ENCODE data around the gene TSPAN10.
A peak's percentile ranks its signal among the peaks of the same experiment; 100 is the strongest.

The TSPAN10 gene

DNA sequence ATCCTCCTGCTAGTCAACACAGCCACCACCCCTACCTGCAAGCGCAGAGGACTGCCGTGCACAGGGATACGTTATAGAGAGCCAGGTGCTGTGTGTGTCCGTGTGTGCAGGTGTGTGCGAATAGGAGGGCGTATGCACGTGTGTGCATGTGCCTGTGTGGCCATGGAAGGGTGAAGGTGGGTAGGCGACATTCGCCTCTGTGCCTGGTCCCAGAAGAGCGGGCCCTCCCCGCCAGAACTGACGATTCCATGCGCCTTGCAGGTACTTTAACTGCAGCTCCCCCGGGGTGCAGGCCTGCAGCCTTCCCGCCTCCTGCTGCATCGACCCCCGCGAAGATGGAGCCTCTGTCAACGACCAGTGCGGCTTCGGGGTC lies 10.6 kb downstream of the TSPAN10 start:
- TF ChIP-seq, protein P1, sequence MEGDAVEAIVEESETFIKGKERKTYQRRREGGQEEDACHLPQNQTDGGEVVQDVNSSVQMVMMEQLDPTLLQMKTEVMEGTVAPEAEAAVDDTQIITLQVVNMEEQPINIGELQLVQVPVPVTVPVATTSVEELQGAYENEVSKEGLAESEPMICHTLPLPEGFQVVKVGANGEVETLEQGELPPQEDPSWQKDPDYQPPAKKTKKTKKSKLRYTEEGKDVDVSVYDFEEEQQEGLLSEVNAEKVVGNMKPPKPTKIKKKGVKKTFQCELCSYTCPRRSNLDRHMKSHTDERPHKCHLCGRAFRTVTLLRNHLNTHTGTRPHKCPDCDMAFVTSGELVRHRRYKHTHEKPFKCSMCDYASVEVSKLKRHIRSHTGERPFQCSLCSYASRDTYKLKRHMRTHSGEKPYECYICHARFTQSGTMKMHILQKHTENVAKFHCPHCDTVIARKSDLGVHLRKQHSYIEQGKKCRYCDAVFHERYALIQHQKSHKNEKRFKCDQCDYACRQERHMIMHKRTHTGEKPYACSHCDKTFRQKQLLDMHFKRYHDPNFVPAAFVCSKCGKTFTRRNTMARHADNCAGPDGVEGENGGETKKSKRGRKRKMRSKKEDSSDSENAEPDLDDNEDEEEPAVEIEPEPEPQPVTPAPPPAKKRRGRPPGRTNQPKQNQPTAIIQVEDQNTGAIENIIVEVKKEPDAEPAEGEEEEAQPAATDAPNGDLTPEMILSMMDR (IDR thresholded peaks at IDR 0.05; ENCODE audit: low read depth, low read length): no peak
- Histone ChIP-seq H3K4me3 (ENCODE audit: low read depth, low read length) (no peak overlapping the region), H3K4me1 (peaks cover 6% of the 10 kb centered on the region; the same call in 1 of the 2 replicates), H3K27me3 (peaks cover 26% of the 10 kb centered on the region), H3K36me3 (no peaks in the 10 kb centered on the region), H3K9me3 (no peaks in the 10 kb centered on the region)
- no peak for DNase-seq

DNA sequence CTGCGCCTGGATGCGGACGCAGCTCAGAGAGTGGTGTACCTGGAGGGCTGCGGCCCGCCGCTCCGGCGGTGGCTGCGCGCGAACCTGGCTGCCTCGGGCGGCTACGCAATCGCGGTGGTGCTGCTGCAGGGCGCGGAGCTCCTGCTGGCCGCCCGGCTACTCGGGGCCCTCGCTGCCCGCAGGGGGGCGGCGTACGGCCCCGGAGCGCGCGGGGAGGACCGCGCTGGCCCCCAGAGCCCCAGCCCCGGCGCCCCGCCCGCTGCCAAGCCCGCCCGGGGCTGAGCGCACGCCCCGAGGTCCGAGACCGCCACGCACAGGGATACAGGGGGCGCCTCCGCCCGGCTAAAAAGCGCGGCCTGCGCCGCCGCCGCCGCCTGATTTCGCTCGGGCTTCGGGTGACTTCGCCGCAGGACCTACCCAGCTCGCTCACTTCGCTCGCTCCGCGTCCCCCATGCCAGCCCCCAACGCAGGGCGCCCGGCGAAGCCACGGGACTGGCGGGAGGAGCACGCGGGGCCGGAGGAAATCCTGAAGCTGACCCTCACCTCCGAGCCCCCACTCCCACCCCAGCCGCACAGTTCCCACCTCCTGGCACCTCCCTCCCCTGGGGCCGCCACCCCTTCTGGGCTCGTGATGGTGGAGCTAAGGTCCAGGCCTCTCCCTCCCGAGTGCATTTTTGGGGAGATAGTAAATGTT lies 11.2 kb downstream of the TSPAN10 start:
- H3K4me3 ChIP-seq (ENCODE audit: low read depth, low read length): no peak overlapping the region
- peaks cover 6% of the 10 kb centered on the region; the same call in 1 of the 2 replicates for H3K4me1 ChIP-seq
- no peaks in the 10 kb centered on the region for H3K9me3 ChIP-seq
- TF ChIP-seq, protein P1 (IDR thresholded peaks at IDR 0.05; ENCODE audit: low read depth, low read length): no peak
- H3K27me3 ChIP-seq: peaks cover 26% of the 10 kb centered on the region
- H3K36me3 ChIP-seq: no peaks in the 10 kb centered on the region
- no peak for DNase-seq

DNA sequence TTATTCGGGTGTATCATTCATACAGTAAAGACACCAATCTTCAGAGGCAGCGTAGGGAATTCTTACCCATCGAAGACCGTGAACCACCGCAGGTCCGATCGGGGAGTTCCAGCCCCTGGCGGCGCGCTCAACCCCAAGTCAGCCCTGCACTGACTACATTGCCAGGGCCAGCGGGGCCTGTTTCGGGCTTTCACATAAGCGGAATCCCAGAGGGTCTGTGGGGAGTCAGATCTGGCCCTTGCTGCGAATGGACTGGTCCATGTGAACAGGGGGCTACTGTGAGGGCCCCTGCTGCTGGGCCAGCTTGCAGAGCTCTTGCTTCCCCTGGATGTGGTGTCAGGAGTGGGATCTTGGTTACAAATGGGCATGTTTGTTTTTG lies 11.7 kb downstream of the TSPAN10 start:
- no peaks in the 10 kb centered on the region for H3K9me3 ChIP-seq
- peaks cover 6% of the 10 kb centered on the region; the same call in 1 of the 2 replicates for H3K4me1 ChIP-seq
- no peak for DNase-seq
- TF ChIP-seq, protein P1 (IDR thresholded peaks at IDR 0.05; ENCODE audit: low read depth, low read length): no peak
- peaks cover 26% of the 10 kb centered on the region for H3K27me3 ChIP-seq
- H3K4me3 ChIP-seq (ENCODE audit: low read depth, low read length): no peak overlapping the region
- H3K36me3 ChIP-seq: no peaks in the 10 kb centered on the region

DNA sequence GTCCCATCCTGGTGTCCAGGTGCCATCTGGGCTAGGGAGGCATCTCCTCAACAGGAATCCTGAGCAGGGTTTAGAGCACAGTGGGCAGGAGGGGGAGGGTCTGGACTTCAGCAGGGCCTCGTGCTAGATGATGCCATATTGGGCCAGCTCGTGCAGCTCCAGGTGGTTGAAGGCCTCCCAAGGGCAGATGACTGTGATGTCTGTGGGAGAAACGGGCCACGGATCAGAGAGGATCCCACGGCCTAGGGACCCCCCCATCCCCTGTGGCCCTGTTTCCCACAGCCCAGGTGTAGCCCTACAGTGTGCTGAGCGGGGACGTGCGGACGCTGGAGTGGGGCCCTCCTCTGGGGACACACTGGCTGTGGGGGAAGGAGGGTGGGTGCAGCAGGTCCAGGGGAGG lies 14.0 kb downstream of the TSPAN10 start:
- no peaks in the 10 kb centered on the region for H3K9me3 ChIP-seq
- H3K4me3 ChIP-seq (ENCODE audit: low read depth, low read length): no peak overlapping the region
- DNase-seq: no peak
- H3K4me1 ChIP-seq: peaks cover 6% of the 10 kb centered on the region; the same call in 1 of the 2 replicates
- no peaks in the 10 kb centered on the region for H3K36me3 ChIP-seq
- peaks cover 26% of the 10 kb centered on the region for H3K27me3 ChIP-seq
- TF ChIP-seq, protein P1 (IDR thresholded peaks at IDR 0.05; ENCODE audit: low read depth, low read length): no peak

DNA sequence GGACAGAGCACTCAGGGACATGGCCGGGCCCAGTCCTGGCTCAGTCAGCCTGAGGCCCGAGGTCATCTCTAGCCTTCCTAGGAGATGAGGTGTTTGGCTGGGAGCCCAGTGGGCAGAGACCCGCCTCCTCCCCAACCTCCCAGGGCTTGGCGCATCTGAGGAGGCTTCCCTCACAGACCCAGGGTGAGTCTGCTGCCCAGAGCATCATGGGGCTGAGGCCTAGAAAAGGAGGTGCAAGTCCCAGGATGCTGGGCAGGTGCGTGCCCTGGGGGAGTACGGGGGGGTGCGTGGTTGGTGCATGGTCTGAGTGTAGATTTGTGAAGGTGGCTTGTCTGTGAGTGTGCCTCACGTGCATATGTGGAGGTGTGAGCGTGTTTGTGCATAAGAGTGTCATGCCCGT lies 14.7 kb downstream of the TSPAN10 start:
- DNase-seq: peak; percentile 60

More for the DNA sequence above, 14.7 kb downstream of the TSPAN10 start:
- H3K4me1 ChIP-seq: peaks cover 6% of the 10 kb centered on the region; the same call in 1 of the 2 replicates
- no peak overlapping the region for H3K4me3 ChIP-seq (ENCODE audit: low read depth, low read length)
- H3K9me3 ChIP-seq: no peaks in the 10 kb centered on the region
- TF ChIP-seq, protein P1 (IDR thresholded peaks at IDR 0.05; ENCODE audit: low read depth, low read length): no peak
- H3K27me3 ChIP-seq: peaks cover 26% of the 10 kb centered on the region
- H3K36me3 ChIP-seq: no peaks in the 10 kb centered on the region
